Measurements from ENCODE around the gene SETD7. TPM values are rescaled to one million over a fixed set of nuclear protein-coding genes. Genes with fewer than 3 reads are reported as not detected.
A peak's percentile ranks its signal among the peaks of the same experiment; 100 is the strongest.

Gene SETD7
- total RNA-seq, 2 experiments from 2014 or later: 10.8 to 13.8 TPM

DNA sequence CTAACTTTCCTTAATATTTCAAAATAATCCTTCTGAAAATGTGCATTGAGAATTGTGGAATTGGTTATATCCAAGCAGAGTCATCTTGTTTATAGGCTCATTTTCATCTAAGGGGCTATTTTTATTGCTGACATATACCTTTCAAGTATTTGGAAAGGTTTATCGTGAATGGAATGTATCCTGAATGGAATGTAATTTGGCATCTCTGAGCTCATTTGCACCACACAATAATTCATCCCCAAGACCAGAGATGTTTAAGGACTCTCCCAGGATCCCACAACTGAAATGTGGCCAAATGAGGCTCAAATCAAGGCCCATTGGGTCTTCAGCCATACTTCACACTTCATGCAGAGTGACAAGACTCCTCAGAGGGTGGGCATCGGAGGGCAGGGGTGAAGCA lies 7.5 kb upstream of the SETD7 start:
- Mint-ChIP-seq H3K9me3 (ENCODE audit: low read depth) (no peaks in the 10 kb centered on the region), H3K4me1 (peaks cover 30% of the 10 kb centered on the region), H3K27ac (no peak overlapping the region), H3K27me3 (no peaks in the 10 kb centered on the region), H3K36me3 (no peaks in the 10 kb centered on the region), H3K4me3 (no peak overlapping the region)
- ATAC-seq (no peak), DNase-seq (no peak)
- CTCF ChIA-PET: no interaction called here

DNA sequence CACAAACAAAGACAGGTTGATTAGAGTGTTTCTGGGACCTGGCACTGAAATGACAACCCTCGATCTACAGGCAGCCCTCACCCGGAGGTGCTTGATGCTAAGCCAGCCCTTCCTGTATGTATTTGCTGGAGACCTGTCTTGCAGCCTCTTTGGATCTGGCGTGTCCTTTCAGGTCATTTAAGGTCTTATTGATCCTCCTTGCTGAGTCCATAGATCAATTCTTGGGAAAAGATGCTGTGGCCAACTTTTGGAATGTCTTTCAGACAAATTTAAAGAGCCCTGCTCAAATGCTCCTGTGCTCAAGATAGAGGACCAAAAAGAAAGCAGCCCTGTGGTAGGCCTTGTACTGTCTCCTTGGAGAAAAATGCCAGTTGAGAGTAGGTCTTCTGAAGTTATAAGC lies 6.8 kb upstream of the SETD7 start:
- CTCF ChIA-PET: no interaction called here

DNA sequence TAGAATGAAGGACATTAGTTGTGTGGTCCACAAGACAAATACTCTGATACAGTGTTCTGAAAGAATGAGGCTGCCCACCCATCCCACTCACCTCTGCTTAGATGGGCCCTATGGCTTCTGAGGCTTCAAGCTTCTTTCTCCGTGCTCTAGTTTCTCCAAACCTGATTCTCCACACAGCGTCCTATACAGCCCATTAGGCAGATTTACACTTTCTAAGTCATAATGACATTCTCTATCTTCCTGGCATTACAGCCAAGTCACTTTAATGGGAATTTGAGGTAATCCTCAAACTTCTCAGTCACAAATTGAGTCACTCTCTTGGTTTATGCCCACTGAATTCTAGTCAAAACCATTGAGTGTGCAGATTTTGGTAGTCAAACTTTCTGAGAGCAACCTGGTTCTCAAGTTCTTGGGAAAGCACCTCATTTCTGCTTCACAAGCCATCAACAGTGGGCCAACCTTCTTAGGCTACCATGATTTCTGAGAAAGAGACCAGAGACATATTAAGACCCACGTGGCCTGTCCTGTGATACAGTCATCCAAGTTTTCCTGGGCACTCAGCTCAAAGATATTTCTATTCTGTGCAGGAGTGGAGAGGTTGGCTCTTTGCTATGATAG lies 6.2 kb upstream of the SETD7 start:
- DNase-seq: no peak
- no peak overlapping the region for H3K4me3 Mint-ChIP-seq
- no peak overlapping the region for H3K27ac Mint-ChIP-seq
- H3K27me3 Mint-ChIP-seq: peaks cover 1% of the 10 kb centered on the region
- peaks cover 42% of the 10 kb centered on the region for H3K4me1 Mint-ChIP-seq
- CTCF ChIA-PET: no interaction called here
- H3K9me3 Mint-ChIP-seq (ENCODE audit: low read depth): no peaks in the 10 kb centered on the region
- no peaks in the 10 kb centered on the region for H3K36me3 Mint-ChIP-seq
- no peak for ATAC-seq

More for the DNA sequence above, 6.8 kb upstream of the SETD7 start:
- Mint-ChIP-seq H3K27me3 (no peaks in the 10 kb centered on the region), H3K27ac (no peak overlapping the region), H3K4me3 (no peak overlapping the region), H3K4me1 (peaks cover 36% of the 10 kb centered on the region), H3K36me3 (no peaks in the 10 kb centered on the region), H3K9me3 (ENCODE audit: low read depth) (no peaks in the 10 kb centered on the region)
- DNase-seq: no peak
- ATAC-seq: no peak

DNA sequence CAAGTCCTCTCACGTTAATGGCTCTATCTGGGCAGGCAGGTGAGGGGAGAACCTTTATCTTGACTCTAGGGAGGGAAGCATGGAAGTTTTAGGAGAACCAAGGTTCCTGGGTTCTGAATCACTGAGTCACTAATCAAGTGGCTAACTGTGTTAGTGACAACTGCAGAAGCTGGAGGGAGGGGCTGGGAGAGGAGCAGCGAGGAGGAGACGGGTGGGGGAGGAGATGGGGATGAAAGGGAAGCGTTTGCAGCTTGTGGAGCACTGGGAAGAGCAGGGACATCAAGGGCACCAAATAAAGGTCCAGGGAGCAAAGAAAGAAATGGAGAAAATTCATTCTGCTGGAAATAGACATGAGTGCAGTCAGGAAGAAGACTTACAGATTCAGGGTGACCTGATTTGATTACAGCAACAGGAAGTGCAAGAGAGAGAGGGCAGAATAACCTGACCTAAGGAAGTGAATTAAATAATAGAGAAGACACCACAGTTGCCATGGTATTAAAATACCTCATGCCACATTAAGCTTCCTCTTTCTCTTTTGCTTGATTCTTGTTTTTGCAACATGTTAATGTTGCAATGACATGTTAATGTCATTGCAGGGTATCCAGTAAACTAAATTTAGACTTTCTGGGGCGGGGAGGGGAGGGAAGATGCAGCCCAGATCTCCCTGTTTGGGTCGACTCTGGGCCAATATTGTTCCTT lies 4.5 kb upstream of the SETD7 start:
- CTCF ChIA-PET: interaction anchor here (0.6 to 0.7 kb wide), 2 partner anchors 23 to 42 kb away, joined by 3 read pairs; no protein-coding TSS in a partner anchor
- Mint-ChIP-seq H3K36me3 (no peaks in the 10 kb centered on the region), H3K9me3 (ENCODE audit: low read depth) (no peaks in the 10 kb centered on the region), H3K4me1 (peaks cover 45% of the 10 kb centered on the region), H3K4me3 (peak overlapping the region; percentile 38), H3K27ac (peak overlapping the region; percentile 82), H3K27me3 (peaks cover 2% of the 10 kb centered on the region)
- ATAC-seq (peak; percentile 27), DNase-seq (no peak)

DNA sequence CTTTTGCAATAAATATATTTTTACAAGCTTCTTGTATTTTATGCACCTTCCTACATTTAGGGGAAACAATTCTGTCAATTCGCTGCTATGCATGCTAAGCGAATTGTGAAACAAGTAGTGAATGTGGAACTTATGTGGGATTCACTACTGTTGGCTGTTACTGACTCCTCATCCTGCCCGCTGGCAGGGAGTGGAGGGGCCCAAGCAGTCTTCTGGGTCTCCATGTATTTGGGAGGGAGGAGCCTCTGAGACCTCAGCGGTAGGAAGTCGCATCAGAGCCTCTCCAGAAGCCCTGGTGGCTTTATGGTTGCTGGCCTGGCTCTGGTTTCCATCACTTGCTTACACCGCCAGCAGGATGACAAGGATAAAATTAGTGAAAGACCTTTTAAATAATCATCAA lies 3.7 kb upstream of the SETD7 start:
- Mint-ChIP-seq H3K36me3 (no peaks in the 10 kb centered on the region), H3K27me3 (peaks cover 2% of the 10 kb centered on the region), H3K4me3 (no peak overlapping the region), H3K9me3 (ENCODE audit: low read depth) (no peaks in the 10 kb centered on the region), H3K27ac (no peak overlapping the region), H3K4me1 (peaks cover 49% of the 10 kb centered on the region)
- DNase-seq: no peak
- CTCF ChIA-PET: interaction anchor here (0.8 kb wide), 1 partner anchor 44 kb away, joined by 3 read pairs; no protein-coding TSS in a partner anchor
- no peak for ATAC-seq

DNA sequence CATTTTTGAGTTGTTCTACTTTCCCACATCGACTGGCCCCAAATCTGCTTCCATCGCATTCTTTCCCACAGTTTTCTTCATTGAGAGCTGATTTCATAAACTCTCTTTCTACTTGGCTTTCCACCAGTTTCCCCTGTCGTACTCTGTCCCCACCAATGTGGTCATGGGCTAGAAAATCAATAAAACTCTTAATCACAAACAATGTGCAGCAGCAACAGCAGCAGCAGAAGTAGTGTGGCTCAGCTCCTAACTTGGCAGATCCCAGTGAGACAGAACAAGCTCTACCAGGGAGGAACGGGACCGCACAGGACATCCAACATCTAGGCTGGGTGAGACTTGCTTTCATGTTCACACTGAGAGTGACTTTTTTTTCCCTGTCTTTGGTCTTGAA lies 3.1 kb upstream of the SETD7 start:
- Mint-ChIP-seq H3K4me1 (peaks cover 55% of the 10 kb centered on the region), H3K27me3 (peaks cover 2% of the 10 kb centered on the region), H3K36me3 (no peaks in the 10 kb centered on the region), H3K27ac (no peak overlapping the region), H3K9me3 (ENCODE audit: low read depth) (no peaks in the 10 kb centered on the region), H3K4me3 (no peak overlapping the region)
- ATAC-seq (no peak), DNase-seq (no peak)
- CTCF ChIA-PET: interaction anchor here (0.8 kb wide), 1 partner anchor 44 kb away, joined by 3 read pairs; no protein-coding TSS in a partner anchor

DNA sequence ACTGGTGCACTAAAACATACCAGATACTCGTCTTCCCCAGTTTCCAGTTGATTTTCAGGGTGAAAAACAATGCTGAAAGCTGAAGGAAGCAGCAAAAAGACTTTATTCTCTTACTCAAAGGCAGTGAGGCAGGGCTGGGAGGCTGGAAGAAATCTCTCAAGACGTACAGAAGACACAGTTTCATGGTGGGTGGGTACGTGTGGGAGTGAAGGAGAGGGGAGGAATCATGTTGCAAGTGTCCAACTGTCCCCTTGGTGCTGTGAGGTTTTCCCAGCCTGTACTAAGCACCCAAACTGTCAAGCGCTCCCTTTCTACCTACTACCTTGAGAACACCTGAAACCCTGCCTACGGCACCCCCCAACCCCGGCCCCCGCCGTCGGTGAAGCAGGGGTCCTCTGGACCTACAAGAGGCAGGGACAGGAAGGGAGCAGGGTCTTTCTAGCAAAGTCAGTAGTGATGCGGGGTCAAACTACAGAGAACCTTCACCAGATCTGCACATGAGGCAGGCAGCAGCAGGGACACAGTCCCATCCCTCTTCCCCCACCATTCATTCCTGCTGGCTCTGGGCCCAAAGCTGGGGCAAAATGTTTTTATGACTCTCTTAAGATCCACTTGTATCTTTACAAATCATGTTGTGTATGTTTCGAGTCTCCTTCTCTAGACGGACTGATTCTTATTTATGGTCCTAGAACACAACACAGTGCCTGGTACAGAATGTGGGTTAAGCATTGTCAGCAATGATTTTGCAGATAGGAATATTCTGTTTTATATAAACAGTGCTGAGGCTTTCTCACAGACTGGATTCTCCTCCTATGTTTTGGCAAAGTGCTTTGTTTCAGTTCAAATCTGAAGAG lies 2.4 kb upstream of the SETD7 start:
- no peak for DNase-seq
- Mint-ChIP-seq H3K4me3 (no peak overlapping the region), H3K4me1 (peaks cover 61% of the 10 kb centered on the region), H3K36me3 (no peaks in the 10 kb centered on the region), H3K27me3 (peaks cover 2% of the 10 kb centered on the region), H3K9me3 (ENCODE audit: low read depth) (no peaks in the 10 kb centered on the region), H3K27ac (peak overlapping the region; percentile 96)
- CTCF ChIA-PET: interaction anchor here (2.5 kb wide), 1 partner anchor 105 kb away, joined by 8 read pairs; no protein-coding TSS in a partner anchor
- ATAC-seq: no peak

DNA sequence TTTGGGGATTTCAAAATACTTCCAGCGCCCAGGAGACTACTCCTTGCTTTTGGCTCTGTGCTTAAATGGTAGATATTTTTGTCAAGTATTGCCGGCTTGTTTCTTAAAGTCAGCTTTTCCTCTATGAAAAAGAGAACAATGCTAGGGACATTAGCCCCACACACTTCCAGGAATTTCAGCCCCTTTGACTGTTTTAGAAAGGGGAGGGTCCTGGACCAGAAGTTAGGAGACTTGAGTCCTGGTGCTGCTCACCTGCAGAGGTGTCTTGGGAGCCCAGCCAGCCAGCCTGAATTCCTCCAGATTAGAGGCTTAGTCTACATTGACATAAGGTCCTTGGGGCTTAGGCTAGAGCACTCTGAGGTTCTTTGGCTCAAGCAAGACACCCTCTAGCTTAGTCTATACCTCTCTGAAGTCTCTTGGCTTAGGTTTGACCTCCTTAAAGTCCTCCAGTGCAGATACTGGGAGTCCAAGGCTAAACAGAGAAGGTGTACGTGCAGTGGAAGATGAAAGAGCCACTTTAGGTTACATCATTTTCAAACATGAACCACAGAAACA lies 1.6 kb upstream of the SETD7 start:
- CTCF ChIA-PET: interaction anchor here (1.0 to 2.5 kb wide), 4 partner anchors 46 to 159 kb away, joined by 3 to 8 read pairs (median 4); no protein-coding TSS in a partner anchor
- no peaks in the 10 kb centered on the region for H3K36me3 Mint-ChIP-seq

DNA sequence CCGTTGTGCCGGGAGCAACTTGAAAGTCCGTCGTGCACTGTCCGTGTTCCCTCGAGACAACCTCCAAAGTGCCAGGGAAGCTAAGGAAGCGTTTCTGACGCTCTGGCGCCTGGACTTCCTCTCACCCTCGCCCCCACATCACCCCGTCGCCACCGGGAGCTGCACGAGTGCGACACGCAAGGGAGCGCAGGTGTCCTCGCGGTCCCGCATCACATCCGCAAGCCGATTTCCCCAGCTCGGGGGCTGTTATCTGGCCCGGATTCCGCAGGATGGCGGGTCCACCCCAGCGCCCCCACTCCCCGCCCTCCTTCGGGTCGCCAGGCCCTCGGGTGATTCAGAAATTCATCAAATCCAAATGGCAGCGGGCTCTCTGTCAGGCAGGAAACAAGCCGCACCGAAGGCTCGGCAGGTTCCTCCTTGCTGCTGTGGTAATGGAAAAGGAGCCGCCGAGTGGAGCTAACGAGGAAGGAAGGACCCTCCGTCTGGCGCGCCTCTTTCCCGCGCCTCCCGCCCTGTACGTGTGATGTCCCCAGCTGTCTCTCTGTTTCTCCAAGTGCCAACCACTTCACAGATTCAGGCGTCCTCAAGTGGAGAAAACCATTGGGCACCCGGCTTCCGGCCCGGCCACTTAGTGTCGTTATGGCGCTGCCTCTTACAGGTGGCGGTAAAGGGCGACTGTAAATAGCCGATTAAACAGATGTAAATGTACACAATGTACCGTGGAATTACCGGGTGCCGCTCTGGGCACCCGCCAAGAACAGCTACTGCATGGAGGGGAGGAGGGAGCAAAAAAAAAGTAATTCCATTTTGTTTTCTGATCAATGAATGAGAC lies 921 bp upstream of the SETD7 start:
- H3K36me3 Mint-ChIP-seq: no peaks in the 10 kb centered on the region
- CTCF ChIA-PET: interaction anchor here (1.0 to 2.5 kb wide), 11 partner anchors 9 to 541 kb away, joined by 3 to 8 read pairs (median 3); partner anchors contain the start of gene NOCT
- DNase-seq (peak; percentile 72), ATAC-seq (peak; percentile 38)
- peaks cover 2% of the 10 kb centered on the region for H3K27me3 Mint-ChIP-seq
- H3K9me3 Mint-ChIP-seq (ENCODE audit: low read depth): no peaks in the 10 kb centered on the region
- peak overlapping the region; percentile 96 for H3K27ac Mint-ChIP-seq
- peak overlapping the region; percentile 94 for H3K4me3 Mint-ChIP-seq
- peaks cover 65% of the 10 kb centered on the region for H3K4me1 Mint-ChIP-seq

More for the DNA sequence above, 1.6 kb upstream of the SETD7 start:
- Mint-ChIP-seq H3K27me3 (peaks cover 2% of the 10 kb centered on the region), H3K4me3 (peak overlapping the region; percentile 94), H3K9me3 (ENCODE audit: low read depth) (no peaks in the 10 kb centered on the region), H3K4me1 (peaks cover 65% of the 10 kb centered on the region), H3K27ac (peak overlapping the region; percentile 96)
- no peak for ATAC-seq
- DNase-seq: no peak

DNA sequence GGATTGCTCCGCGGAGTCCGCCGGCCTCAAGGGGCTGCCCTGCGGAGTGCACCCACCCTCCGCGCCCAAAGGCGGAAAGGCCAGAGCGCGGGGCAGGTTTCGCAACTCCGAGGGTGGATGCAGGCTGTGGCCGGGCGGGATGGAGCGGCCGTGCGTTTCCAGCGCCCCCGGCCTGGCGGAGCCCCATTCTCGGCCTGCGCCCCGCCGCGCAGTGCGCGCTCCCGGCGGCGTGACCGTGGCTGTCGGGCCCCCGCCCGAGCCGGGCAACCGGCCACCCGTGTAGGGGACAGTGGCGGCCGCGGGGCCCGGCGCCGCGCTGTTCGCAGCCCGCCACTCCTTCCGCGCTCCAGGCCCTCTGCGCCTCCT lies 331 bp downstream of the SETD7 start:
- DNase-seq (no peak), ATAC-seq (peak; percentile 20)
- Mint-ChIP-seq H3K27me3 (peaks cover 2% of the 10 kb centered on the region), H3K4me1 (peaks cover 63% of the 10 kb centered on the region), H3K27ac (peak overlapping the region; percentile 96), H3K9me3 (ENCODE audit: low read depth) (no peaks in the 10 kb centered on the region), H3K4me3 (peak overlapping the region; percentile 94), H3K36me3 (no peaks in the 10 kb centered on the region)
- CTCF ChIA-PET: interaction anchor here (1.0 to 1.9 kb wide), 5 partner anchors 13 to 540 kb away, joined by 3 to 4 read pairs (median 3); partner anchors contain the start of gene NOCT

DNA sequence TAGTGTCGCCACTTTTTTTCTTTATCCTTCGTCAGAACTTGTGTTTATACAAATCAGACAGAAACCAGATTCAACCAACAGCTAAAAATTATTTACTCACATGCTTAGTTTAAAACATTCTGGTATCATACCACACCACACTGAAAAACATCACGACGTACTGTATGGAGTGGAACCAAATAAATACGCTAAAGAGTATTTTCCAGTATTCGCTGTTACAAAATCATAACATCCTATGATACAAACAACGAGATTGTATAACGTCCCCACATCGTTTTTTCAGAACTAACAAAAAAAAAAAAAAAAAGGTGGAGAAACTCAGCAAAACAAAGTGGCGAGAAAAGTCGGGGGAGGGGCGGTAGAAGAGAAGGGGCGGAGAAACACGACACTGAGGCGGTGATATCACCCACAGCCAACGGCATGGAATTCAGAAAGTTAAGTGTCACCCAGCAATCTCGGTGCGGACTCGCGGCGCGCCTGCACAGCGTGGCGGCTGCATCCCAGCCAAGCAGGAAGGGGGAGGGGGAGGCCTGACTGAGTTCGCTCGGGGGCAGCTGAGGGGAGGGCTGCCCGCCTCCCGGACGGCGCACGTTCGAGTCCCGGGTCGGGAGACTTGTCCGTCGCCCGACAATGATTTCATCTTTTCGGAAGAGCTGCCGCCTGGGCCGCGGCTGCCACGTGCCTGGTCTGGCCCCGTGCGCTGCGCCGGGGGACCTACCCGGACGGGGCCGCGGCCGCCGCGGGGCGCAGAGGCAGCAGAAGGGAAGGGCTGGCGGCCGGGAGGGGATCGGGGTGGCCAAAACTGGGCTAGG lies 920 bp downstream of the SETD7 start:
- Mint-ChIP-seq H3K4me1 (peaks cover 58% of the 10 kb centered on the region), H3K36me3 (no peaks in the 10 kb centered on the region), H3K27me3 (peaks cover 2% of the 10 kb centered on the region), H3K9me3 (ENCODE audit: low read depth) (no peaks in the 10 kb centered on the region), H3K27ac (peak overlapping the region; percentile 92), H3K4me3 (peak overlapping the region; percentile 94)
- peak; percentile 66 for ATAC-seq
- DNase-seq: peak; percentile 87
- CTCF ChIA-PET: interaction anchor here (1.0 to 1.9 kb wide), 2 partner anchors 102 to 255 kb away, joined by 3 to 4 read pairs; no protein-coding TSS in a partner anchor

DNA sequence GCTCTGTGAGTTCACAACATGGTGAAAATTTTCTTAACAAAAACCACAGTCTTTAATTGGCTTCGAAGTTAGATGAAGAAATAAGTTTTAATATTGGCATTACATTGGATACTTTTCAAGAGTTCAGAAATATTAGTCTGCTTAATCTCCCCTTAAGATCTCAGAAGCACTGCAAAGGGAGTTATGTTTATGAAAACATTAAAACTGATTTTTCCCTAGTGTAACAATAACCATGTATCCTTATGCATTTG lies 1.5 kb downstream of the SETD7 start:
- H3K36me3 Mint-ChIP-seq: no peaks in the 10 kb centered on the region
- CTCF ChIA-PET: interaction anchor here (1.0 kb wide), 1 partner anchor 101 kb away, joined by 3 read pairs; the partner anchor contains the start of gene RAB33B
- H3K4me3 Mint-ChIP-seq: peak overlapping the region; percentile 94
- no peaks in the 10 kb centered on the region for H3K9me3 Mint-ChIP-seq (ENCODE audit: low read depth)
- ATAC-seq (no peak), DNase-seq (no peak)
- peak overlapping the region; percentile 92 for H3K27ac Mint-ChIP-seq
- H3K27me3 Mint-ChIP-seq: peaks cover 2% of the 10 kb centered on the region
- H3K4me1 Mint-ChIP-seq: peaks cover 54% of the 10 kb centered on the region
